ENCODE data around the gene GATB. TPM values are rescaled to one million over a fixed set of nuclear protein-coding genes. Genes with fewer than 3 reads are reported as not detected.

The GATB gene
- total and polyA plus RNA-seq, 5 donors from 2014 or later = 7.9 to 13.3 (median 11.7) TPM

DNA sequence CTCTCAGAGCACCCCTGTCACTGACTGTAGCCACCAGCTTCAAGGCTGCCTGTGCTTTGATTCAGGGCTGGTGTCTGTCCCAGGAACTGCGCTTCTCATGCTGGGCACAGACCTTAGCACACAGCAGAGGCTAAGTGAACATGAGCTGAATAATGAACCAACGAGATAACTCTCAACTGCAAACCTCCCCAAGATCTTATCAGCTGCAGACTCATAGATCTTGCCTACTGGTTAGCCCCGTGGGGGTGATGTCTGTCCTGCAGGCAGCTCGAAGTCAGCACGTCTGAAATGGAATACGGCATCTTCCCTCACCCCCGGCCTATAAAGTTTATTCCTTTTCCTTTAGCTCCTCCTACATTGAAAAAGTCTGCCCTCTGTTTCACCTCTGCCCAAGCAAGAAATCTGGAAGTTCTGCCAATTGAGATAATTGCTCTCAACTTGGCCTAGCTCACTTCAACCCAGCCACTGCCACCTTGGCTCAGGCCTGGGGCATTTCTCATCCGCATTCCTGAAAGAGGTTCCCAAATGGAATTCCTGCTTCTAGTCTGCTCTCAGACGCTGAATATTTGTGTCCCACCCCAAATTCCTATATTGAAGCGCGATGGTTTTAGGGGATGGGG is 73.7 kb downstream of the GATB start:
- H3K36me3 Mint-ChIP-seq = peaks cover 38% of the 10 kb centered on the region
- H3K4me1 Mint-ChIP-seq = no peaks in the 10 kb centered on the region
- no peak overlapping the region for H3K27ac Mint-ChIP-seq
- H3K4me3 ChIP-seq (ENCODE audit: low read depth, low read length) = no peak overlapping the region
- ATAC-seq (ENCODE audit: low read depth in 2 of 2) (no peak), DNase-seq (no peak)
- peaks cover 4% of the 10 kb centered on the region for H3K36me3 ChIP-seq (ENCODE audit: control insufficient read depth, insufficient read depth, low read length)
- no peak overlapping the region for H3K4me3 Mint-ChIP-seq
- H3K27me3 ChIP-seq (ENCODE audit: control insufficient read depth, insufficient read depth, low read length) = no peaks in the 10 kb centered on the region
- no peak overlapping the region for H3K27ac ChIP-seq (ENCODE audit: insufficient read depth, low read length, poor library complexity, severe bottlenecking)
- no peaks in the 10 kb centered on the region for H3K9me3 ChIP-seq (ENCODE audit: control insufficient read depth in 2 of 2, low read length in 2 of 2)
- no peaks in the 10 kb centered on the region for H3K4me1 ChIP-seq (ENCODE audit: control insufficient read depth, insufficient read depth, low read length, poor library complexity, severe bottlenecking)
- no peaks in the 10 kb centered on the region for H3K9me3 Mint-ChIP-seq
- H3K27me3 Mint-ChIP-seq = no peaks in the 10 kb centered on the region

- Mint-ChIP-seq H3K4me1 (no peaks in the 10 kb centered on the region), H3K4me3 (no peak overlapping the region), H3K27ac (no peak overlapping the region), H3K27me3 (no peaks in the 10 kb centered on the region), H3K36me3 (peaks cover 40% of the 10 kb centered on the region), H3K9me3 (no peaks in the 10 kb centered on the region)
- H3K36me3 ChIP-seq (ENCODE audit: control insufficient read depth, insufficient read depth, low read length) = peaks cover 4% of the 10 kb centered on the region
- no peak overlapping the region for H3K4me3 ChIP-seq (ENCODE audit: low read depth, low read length)
- H3K27me3 ChIP-seq (ENCODE audit: control insufficient read depth, insufficient read depth, low read length) = no peaks in the 10 kb centered on the region
- no peak for ATAC-seq (ENCODE audit: low read depth in 2 of 2)
- no peak overlapping the region for H3K27ac ChIP-seq (ENCODE audit: insufficient read depth, low read length, poor library complexity, severe bottlenecking)
- no peaks in the 10 kb centered on the region for H3K4me1 ChIP-seq (ENCODE audit: control insufficient read depth, insufficient read depth, low read length, poor library complexity, severe bottlenecking)
- no peak for DNase-seq
- H3K9me3 ChIP-seq (ENCODE audit: control insufficient read depth in 2 of 2, low read length in 2 of 2) = no peaks in the 10 kb centered on the region
Observed at GRCh38 chr4:151685303-151685702, 75.5 kb downstream of the GATB start.

- Mint-ChIP-seq H3K27me3 (no peaks in the 10 kb centered on the region), H3K36me3 (peaks cover 54% of the 10 kb centered on the region), H3K4me3 (no peak overlapping the region), H3K4me1 (no peaks in the 10 kb centered on the region), H3K27ac (no peak overlapping the region), H3K9me3 (no peaks in the 10 kb centered on the region)
- H3K27ac ChIP-seq (ENCODE audit: insufficient read depth, low read length, poor library complexity, severe bottlenecking) = no peak overlapping the region
- DNase-seq = no peak
- no peak overlapping the region for H3K4me3 ChIP-seq (ENCODE audit: low read depth, low read length)
- ATAC-seq (ENCODE audit: low read depth in 2 of 2) = no peak
- H3K4me1 ChIP-seq (ENCODE audit: control insufficient read depth, insufficient read depth, low read length, poor library complexity, severe bottlenecking) = no peaks in the 10 kb centered on the region
- H3K36me3 ChIP-seq (ENCODE audit: control insufficient read depth, insufficient read depth, low read length) = no peaks in the 10 kb centered on the region
- no peaks in the 10 kb centered on the region for H3K27me3 ChIP-seq (ENCODE audit: control insufficient read depth, insufficient read depth, low read length)
- H3K9me3 ChIP-seq (ENCODE audit: control insufficient read depth in 2 of 2, low read length in 2 of 2) = no peaks in the 10 kb centered on the region
Observed at GRCh38 chr4:151681085-151681484, 79.7 kb downstream of the GATB start.

DNA sequence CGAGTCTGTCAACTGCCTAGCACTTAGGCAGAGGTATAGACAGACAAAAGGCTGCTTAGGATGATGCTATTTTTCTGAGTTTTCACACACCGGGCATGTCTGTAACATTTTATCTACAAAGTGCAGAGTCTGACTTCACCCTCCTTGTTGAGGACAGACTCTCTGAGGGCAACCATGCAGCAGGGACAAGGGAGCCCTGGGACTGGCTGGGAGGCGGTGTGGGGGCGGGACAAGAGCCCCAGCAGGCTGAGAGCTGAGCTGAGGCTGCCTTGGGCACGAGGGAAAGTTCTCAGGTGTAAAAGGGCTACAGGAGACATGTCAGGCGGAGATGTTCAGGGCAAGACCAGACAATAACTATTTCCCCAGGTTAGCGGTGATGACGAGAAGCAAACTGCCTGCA is 81.6 kb downstream of the GATB start:
- no peak overlapping the region for H3K27ac Mint-ChIP-seq
- no peak for ATAC-seq (ENCODE audit: low read depth in 2 of 2)
- H3K36me3 Mint-ChIP-seq = peaks cover 50% of the 10 kb centered on the region
- Histone ChIP-seq H3K4me1 (ENCODE audit: control insufficient read depth, insufficient read depth, low read length, poor library complexity, severe bottlenecking) (no peaks in the 10 kb centered on the region), H3K27me3 (ENCODE audit: control insufficient read depth, insufficient read depth, low read length) (no peaks in the 10 kb centered on the region), H3K9me3 (ENCODE audit: control insufficient read depth in 2 of 2, low read length in 2 of 2) (no peaks in the 10 kb centered on the region), H3K4me3 (ENCODE audit: low read depth, low read length) (no peak overlapping the region), H3K36me3 (ENCODE audit: control insufficient read depth, insufficient read depth, low read length) (no peaks in the 10 kb centered on the region), H3K27ac (ENCODE audit: insufficient read depth, low read length, poor library complexity, severe bottlenecking) (no peak overlapping the region)
- no peaks in the 10 kb centered on the region for H3K9me3 Mint-ChIP-seq
- H3K4me1 Mint-ChIP-seq = no peaks in the 10 kb centered on the region
- H3K27me3 Mint-ChIP-seq = no peaks in the 10 kb centered on the region
- H3K4me3 Mint-ChIP-seq = no peak overlapping the region
- DNase-seq = no peak

DNA sequence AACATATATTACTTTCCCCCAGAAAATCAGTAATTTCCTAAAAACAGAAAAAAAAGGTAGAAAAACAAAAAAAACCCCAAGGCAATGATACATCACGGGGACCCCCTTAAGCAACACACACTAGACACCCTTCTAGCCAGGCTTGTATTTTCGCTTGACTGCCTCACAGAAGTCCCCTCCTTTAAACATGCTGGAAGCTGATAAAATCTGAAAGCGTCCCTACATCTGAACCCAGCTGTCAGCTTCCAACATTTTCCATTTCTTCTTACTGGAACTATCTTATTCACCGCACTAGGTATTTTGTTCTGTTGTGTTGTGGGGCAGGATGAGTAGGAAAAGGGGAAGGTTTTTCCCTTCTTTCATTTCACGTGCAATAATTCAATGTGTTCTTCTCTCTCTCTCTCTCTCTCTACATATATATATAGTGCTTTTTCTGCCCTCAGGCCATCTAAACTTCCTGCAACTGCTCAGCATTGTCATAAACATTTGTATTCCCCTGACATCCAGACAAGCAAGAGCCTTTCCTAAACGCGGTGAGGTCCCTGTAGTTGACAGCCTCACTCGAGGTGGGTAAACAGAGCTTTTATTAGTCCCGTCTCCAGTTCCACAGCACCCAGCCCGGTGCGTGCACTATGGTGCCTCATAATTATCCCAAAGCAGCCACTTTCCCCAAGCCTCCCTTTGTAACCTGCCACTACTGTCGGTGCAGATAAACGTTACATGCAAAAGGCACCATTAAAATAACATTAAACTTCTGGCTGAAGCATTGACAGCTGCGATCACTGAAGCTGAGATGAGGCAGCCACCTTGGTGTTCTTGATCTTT is 82.5 kb downstream of the GATB start:
- no peaks in the 10 kb centered on the region for H3K27me3 ChIP-seq (ENCODE audit: control insufficient read depth, insufficient read depth, low read length)
- Mint-ChIP-seq H3K27me3 (no peaks in the 10 kb centered on the region), H3K36me3 (peaks cover 40% of the 10 kb centered on the region), H3K27ac (no peak overlapping the region), H3K4me3 (no peak overlapping the region), H3K9me3 (no peaks in the 10 kb centered on the region), H3K4me1 (no peaks in the 10 kb centered on the region)
- no peak for ATAC-seq (ENCODE audit: low read depth in 2 of 2)
- no peaks in the 10 kb centered on the region for H3K36me3 ChIP-seq (ENCODE audit: control insufficient read depth, insufficient read depth, low read length)
- no peak overlapping the region for H3K27ac ChIP-seq (ENCODE audit: insufficient read depth, low read length, poor library complexity, severe bottlenecking)
- no peak for DNase-seq
- H3K4me3 ChIP-seq (ENCODE audit: low read depth, low read length) = no peak overlapping the region
- H3K9me3 ChIP-seq (ENCODE audit: control insufficient read depth in 2 of 2, low read length in 2 of 2) = no peaks in the 10 kb centered on the region
- no peaks in the 10 kb centered on the region for H3K4me1 ChIP-seq (ENCODE audit: control insufficient read depth, insufficient read depth, low read length, poor library complexity, severe bottlenecking)

DNA sequence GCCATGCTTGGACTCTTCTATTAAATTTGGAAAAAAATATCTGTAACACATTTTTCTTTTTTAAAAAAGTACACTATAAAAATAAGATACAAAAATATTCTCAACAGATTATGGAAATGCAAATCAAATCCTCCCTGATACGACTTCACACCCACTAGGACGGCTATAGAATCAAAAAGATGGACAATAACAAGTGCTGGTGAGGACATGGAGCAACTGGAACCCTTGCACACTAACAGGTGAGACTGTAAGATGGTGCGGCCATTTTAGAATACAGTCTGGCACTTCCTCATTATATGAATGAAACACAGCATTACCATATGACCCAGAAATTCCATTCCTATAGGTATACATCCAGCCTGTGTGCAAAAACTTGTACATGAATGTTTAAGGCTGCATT is 83.6 kb downstream of the GATB start:
- ATAC-seq (ENCODE audit: low read depth in 2 of 2) (no peak), DNase-seq (no peak)
- Histone ChIP-seq H3K4me3 (ENCODE audit: low read depth, low read length) (no peak overlapping the region), H3K27me3 (ENCODE audit: control insufficient read depth, insufficient read depth, low read length) (no peaks in the 10 kb centered on the region), H3K4me1 (ENCODE audit: control insufficient read depth, insufficient read depth, low read length, poor library complexity, severe bottlenecking) (no peaks in the 10 kb centered on the region), H3K36me3 (ENCODE audit: control insufficient read depth, insufficient read depth, low read length) (no peaks in the 10 kb centered on the region), H3K9me3 (ENCODE audit: control insufficient read depth in 2 of 2, low read length in 2 of 2) (no peaks in the 10 kb centered on the region), H3K27ac (ENCODE audit: insufficient read depth, low read length, poor library complexity, severe bottlenecking) (no peak overlapping the region)
- Mint-ChIP-seq H3K4me1 (no peaks in the 10 kb centered on the region), H3K4me3 (no peak overlapping the region), H3K27me3 (no peaks in the 10 kb centered on the region), H3K27ac (no peak overlapping the region), H3K36me3 (peaks cover 33% of the 10 kb centered on the region), H3K9me3 (no peaks in the 10 kb centered on the region)

DNA sequence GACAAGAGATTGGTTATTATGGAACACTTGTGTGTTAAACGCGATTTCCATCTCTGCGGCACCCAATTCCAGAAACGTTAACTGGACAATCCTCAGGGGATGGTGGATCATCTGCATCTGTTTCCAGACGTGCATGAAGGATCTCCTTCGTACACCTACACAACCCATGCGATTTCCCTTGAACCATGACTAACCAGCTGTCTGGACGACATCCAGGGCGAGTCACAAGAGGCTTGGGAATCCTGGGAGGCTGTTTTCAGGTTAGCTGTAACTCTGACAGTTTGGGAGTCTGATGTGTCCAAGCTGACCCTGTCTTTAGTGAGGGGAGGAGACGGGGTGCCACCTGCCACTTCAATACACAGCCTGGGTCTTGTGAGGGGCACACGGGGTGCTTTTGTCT is 84.5 kb downstream of the GATB start:
- no peaks in the 10 kb centered on the region for H3K9me3 ChIP-seq (ENCODE audit: control insufficient read depth in 2 of 2, low read length in 2 of 2)
- Mint-ChIP-seq H3K4me3 (no peak overlapping the region), H3K27me3 (no peaks in the 10 kb centered on the region), H3K4me1 (no peaks in the 10 kb centered on the region), H3K9me3 (no peaks in the 10 kb centered on the region), H3K36me3 (peaks cover 31% of the 10 kb centered on the region), H3K27ac (no peak overlapping the region)
- no peaks in the 10 kb centered on the region for H3K36me3 ChIP-seq (ENCODE audit: control insufficient read depth, insufficient read depth, low read length)
- H3K27me3 ChIP-seq (ENCODE audit: control insufficient read depth, insufficient read depth, low read length) = no peaks in the 10 kb centered on the region
- no peak overlapping the region for H3K27ac ChIP-seq (ENCODE audit: insufficient read depth, low read length, poor library complexity, severe bottlenecking)
- no peaks in the 10 kb centered on the region for H3K4me1 ChIP-seq (ENCODE audit: control insufficient read depth, insufficient read depth, low read length, poor library complexity, severe bottlenecking)
- ATAC-seq (ENCODE audit: low read depth in 2 of 2) = no peak
- no peak for DNase-seq
- no peak overlapping the region for H3K4me3 ChIP-seq (ENCODE audit: low read depth, low read length)

DNA sequence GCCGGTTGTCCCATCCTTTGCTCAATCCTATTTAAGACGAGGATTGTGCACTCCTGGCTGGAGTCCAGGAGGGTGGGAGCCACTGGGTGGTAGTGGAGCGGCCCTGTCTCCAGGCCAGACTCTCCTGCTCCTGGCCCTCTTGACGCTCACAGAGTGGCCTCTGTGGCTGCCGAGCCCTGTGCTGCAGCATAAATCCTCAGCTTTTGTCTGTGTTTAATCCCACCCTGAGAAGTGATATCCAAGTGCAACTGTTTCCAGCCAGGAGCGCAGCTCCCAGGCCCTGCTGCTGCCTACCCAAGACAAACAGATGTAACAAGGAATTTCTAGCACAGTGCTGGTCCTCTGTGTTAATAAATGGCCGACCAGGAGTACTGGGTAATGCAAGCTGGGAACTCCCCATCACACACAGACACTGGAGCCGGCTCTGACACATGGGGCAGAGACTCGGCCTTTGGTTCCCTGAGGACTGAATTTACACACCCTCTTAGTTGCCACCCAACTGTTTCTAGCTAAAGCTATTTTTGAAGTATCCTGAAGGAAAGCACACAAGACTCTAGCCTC is 85.3 kb downstream of the GATB start:
- Histone ChIP-seq H3K27ac (ENCODE audit: insufficient read depth, low read length, poor library complexity, severe bottlenecking) (no peak overlapping the region), H3K27me3 (ENCODE audit: control insufficient read depth, insufficient read depth, low read length) (no peaks in the 10 kb centered on the region), H3K4me3 (ENCODE audit: low read depth, low read length) (no peak overlapping the region), H3K36me3 (ENCODE audit: control insufficient read depth, insufficient read depth, low read length) (peaks cover 2% of the 10 kb centered on the region), H3K4me1 (ENCODE audit: control insufficient read depth, insufficient read depth, low read length, poor library complexity, severe bottlenecking) (no peaks in the 10 kb centered on the region), H3K9me3 (ENCODE audit: control insufficient read depth in 2 of 2, low read length in 2 of 2) (no peaks in the 10 kb centered on the region)
- peaks cover 31% of the 10 kb centered on the region for H3K36me3 Mint-ChIP-seq
- no peak for ATAC-seq (ENCODE audit: low read depth in 2 of 2)
- no peak overlapping the region for H3K27ac Mint-ChIP-seq
- no peaks in the 10 kb centered on the region for H3K9me3 Mint-ChIP-seq
- no peak overlapping the region for H3K4me3 Mint-ChIP-seq
- DNase-seq = no peak
- H3K27me3 Mint-ChIP-seq = no peaks in the 10 kb centered on the region
- H3K4me1 Mint-ChIP-seq = no peaks in the 10 kb centered on the region

Data from CD4-positive, CD25-positive, alpha-beta regulatory T cell (primary cell).